NCI-H446 (cell line): ENCODE measurements around the gene ASAP2.

Experiments used
- DNase-seq, 2 experiments: peaks; one replicate each; lab custom pipeline; 2025; lab: John Stamatoyannopoulos, UW

Gene ASAP2

GRCh38 chr2:9430316-9431293, 224.0 kb downstream of the ASAP2 start:
- no peak for DNase-seq

GRCh38 chr2:9434489-9434888, 227.9 kb downstream of the ASAP2 start:
- DNase-seq, result no peak

GRCh38 chr2:9439536-9439935, 232.9 kb downstream of the ASAP2 start:
- no peak for DNase-seq

DNA sequence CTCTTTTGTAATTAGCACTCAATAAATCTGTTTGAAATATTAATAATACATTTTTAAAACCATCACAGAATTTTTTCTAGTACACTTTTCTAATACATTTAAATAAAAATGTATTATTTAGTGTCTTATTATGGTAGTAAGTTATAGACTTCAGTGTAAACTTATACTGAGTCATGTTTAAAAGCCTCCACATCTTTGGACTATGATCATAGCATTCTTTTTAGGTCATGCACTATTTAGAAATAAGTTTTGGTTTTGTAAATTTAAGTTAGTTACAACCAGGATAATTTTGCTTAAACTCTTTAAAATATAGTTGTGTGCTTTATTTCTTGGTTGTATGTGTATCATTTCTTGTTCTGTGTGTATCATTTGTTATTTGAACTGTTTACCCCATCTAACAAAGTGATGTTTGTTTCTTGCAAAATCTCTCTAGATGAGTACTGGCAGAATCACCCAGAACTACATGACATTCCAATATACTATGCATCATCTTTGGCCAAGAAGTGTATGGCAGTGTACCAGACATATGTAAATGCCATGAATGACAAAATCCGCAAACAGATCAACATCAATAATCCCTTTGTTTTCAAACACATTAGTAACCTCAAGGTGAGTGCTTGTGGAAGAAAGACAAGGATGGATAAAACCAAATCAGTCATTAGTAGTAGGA, 233.6 kb downstream of the ASAP2 start:
- no peak for DNase-seq

GRCh38 chr2:9441556-9441955, 234.9 kb downstream of the ASAP2 start:
- DNase-seq, result no peak

DNA sequence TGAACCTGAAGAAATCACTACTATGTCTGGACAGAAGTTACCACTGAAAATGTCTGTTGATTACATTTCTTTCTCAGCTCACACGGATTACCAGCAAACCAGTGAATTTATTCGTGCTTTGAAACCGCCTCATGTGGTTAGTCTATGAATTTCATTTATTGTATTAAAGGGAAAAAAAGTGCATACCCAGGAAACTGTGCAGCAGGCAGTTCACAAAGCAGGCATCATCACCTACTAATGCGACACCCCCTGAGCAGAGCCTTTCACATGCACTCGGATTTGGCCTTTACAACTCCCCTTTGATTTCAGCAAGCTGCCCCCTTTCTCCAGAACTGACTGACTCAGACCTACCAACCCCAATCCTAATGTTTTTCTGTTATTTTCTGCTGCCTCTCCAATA, 236.9 kb downstream of the ASAP2 start:
- no peak for DNase-seq

- no peak for DNase-seq
These were observed 238.5 kb downstream of the ASAP2 start for GRCh38 chr2:9445089-9445488.

DNA sequence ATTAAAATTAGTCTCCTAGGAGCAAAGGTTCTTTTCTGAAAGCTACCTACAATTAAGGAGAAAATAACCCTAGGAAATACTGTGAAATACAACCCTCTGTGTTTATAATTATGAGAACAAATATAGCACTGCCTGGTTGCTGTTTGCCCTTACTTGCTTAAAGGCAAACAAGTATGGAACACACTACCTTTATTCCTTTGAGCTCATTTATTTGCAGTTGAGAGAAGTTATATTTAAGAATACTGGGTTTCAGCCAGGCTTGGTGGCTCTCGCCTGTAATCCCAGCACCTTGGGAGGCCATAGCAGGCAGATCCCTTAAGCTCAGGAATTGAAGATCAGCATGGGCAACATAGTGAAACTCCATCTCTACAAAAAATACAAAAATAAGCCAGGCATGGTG, 244.6 kb downstream of the ASAP2 start:
- no peak for DNase-seq
